Stimulated activated CD8-positive, alpha-beta memory T cell treated with anti-CD3 and anti-CD28 coated beads, Interleukin-7, amount 100 ng/mL, for 24 hours (primary cell): ENCODE data around the gene METTL22.

Experiments used
- DNase-seq: peaks from one replicate; pipeline ENCODE4 v3.0.0-alpha.2; 2020; ENCODE audit warnings: low read depth

The METTL22 gene

DNA sequence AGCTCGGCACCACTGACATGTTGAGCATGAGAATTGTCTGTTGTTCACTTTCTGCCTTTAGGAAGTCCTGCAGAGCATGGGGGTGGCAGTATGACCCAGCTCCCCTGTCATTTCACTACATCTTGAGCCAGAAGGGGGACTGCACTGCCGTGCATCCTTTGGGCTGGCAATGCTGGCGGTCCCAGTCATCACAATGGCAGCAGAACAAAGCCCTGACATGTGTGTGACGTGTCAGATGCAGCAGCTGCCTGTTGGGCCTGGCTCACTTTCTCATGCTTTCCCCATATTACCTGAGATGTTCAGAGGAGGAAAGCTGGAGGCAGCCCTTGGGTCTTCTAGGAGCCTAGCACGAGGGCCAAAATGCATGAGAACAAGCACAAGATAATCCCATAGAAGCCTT lies 46.6 kb downstream of the METTL22 start:
- no peak for DNase-seq

DNA sequence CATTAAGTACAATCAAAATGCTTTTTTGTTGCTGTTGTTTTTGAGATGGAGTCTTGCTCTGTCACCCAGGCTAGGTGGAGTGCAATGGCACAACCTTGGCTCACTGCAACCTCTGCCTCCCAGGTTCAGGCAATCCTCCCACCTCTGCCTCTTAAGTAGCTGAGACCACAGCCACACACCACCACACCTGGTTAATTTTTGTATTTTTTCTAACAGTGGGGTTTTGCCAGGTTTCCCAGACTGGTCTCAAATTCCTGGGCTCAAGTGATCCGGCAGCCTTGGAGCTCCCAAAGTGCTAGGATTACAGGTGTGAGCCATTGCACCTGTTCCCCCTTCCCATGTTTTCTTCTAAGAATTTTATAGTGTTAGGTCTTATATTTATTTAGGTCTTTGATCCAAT lies 48.0 kb downstream of the METTL22 start:
- no peak for DNase-seq

- no peak for DNase-seq
Measured at GRCh38 chr16:8670014-8670560, 48.6 kb downstream of the METTL22 start.

GRCh38 chr16:8673611-8674412 lies 52.3 kb downstream of the METTL22 start:
- DNase-seq: no peak

DNA sequence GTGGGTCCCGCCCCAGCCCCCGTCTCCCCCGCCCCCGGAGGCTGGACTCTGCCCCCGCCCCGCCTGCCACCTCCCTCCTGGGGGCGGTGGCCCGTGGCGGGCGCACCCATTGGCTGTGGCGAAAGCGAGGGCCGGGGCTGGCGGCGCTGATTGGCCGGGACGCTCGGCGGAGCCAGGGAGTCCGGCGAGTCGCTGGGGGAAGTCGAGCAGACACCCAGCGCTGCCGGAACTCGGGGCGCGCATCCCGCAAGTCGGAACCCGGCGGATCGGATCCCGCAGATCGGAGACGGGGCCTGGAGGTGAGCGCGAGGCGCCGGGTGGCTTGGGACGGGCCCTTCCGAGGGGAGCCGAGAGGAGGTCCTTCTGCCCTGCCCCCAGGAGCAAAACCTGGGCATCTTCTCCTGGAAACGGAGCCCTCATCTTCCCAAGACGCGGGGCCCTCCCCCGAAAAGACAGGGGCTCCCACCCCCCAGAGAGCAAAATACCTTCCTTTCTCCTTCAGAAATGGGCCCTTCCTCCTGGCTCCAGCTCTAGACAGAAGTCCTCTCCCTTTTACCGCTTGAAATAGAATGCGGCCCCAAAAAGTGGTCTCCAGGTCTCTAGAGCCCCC lies 53.0 kb downstream of the METTL22 start, which contains the start of gene ABAT:
TSS of gene ABAT (plus strand) at position 205 of the 610 bp plus-strand sequence. CDS start 61,123 bp downstream, outside the sequence.
- peak; percentile 71 for DNase-seq

GRCh38 chr16:8675183-8676159 lies 54.0 kb downstream of the METTL22 start:
- DNase-seq: no peak

DNA sequence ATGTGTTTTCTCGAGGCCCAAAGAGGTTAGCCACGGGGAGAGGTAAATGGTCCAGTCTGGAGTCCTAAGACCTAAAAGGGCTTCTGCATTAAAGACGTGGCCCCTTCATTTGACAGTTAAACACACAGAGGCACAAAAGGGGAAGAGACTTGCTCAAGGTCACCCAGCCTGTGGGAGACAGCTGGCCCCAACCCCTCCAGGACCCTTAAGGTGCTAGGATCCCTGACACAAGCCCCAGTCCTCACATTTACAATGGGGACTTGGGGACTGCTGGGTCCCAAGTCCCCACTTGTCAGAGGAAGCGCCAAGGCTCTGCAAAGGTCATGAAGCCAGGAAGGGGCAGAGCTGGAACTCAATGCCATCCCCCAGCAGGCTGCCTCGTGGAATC lies 54.7 kb downstream of the METTL22 start:
- no peak for DNase-seq

- DNase-seq: no peak
Measured at GRCh38 chr16:8676737-8677375, 55.4 kb downstream of the METTL22 start.

DNA sequence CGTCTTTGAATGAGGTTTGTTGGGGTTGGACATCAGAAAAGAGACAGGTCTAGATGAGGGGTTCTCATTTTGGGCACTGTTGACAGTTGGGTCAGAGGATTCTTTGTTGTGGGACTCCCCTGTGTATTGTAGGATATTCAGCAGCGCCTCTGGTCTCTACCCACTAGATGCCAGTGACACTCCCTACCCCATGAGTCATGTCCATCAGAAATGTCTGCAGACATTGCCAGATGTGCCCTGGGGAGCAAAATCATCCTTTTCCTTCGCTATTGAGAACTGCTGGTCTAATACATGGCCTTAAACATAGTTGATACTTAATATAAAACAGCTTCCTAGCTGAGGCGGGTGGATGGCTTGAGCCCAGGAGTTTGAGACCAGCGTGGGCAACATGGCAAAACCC lies 56.0 kb downstream of the METTL22 start:
- no peak for DNase-seq

GRCh38 chr16:8678068-8678927 lies 56.8 kb downstream of the METTL22 start:
- no peak for DNase-seq

- no peak for DNase-seq
Measured at GRCh38 chr16:8679151-8679550, 57.7 kb downstream of the METTL22 start.

DNA sequence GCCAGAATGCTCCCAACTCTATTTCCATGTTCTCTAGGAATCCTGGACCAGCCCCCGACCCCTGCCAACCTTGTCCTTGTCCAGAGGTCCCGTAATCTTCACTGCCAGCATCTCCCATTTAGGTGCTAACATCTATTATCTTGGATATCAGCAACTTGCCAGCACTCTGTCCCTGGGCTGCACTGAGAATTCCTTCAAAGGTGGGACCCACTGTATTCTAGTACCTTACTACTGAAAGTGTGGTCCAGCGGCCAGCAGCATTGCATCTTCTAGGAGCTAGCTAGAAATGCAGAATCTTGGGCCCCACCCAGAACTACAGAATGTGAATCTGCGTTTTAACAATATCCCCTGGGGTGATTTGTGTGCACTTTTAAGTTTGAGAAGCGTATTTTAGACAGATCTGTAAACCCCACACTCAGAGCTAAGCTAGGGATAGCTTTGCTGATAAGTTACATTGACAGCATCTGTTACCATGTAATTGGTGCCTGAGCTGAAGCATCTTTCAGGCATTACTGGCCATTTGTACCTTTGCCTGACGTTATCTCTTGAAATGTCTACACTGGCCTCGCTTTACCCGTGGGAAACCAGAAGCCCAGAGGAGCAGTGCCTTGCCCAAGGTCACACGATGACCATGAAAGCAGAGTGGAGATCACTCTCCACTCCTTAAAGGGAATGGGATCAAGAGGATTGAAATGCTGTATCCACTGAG lies 61.2 kb downstream of the METTL22 start:
- no peak for DNase-seq

DNA sequence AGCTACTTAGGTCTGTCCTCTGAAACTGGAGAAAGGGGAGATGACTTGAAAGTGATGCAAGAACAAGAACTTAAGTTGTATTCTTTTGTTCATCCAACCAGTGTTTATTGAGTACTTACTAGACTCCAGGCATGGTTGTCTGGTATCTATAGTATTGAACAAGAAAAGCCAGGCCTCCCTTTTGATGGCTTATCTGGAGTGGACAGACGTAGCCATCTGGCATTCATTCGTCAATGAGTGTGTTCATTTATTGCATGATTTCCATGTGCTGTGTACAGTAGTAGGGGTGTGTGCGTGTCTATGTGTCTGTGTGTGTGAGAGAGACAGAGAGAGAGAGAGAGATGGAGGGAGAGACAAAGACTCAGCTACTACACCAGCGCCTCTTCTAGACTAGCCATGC lies 62.1 kb downstream of the METTL22 start:
- DNase-seq: no peak

- no peak for DNase-seq
Measured at GRCh38 chr16:8685617-8686016, 64.1 kb downstream of the METTL22 start.

DNA sequence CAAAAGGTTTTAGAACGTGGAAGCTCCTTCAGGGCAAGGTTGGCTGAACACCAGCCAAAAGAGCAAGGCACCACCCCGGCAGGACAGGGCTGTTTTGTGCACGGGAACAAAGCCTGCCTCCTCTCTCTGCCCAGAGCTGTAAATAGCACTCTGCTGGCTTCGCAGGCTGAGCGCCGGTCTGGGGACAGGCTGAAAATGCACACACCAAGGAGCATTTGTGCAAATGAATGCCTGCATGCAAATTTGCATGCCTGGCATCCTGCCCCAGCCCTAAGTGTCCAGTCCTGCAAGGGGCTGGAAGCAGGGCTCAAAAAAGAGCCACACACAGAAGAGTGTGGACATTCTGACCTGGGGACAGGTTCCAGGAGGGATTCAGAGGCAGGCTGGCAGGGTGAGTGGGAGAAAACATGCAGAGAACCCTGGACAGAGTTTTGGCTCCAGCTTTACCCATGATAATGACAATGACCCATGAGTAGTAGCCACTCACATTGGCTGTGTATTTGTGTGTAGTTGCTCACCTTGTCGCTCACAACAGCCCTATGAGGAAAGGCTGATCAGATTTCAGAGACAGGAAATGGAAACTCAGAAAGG lies 64.6 kb downstream of the METTL22 start:
- no peak for DNase-seq

GRCh38 chr16:8686879-8687278 lies 65.4 kb downstream of the METTL22 start:
- no peak for DNase-seq

GRCh38 chr16:8689686-8690085 lies 68.2 kb downstream of the METTL22 start:
- DNase-seq: no peak

DNA sequence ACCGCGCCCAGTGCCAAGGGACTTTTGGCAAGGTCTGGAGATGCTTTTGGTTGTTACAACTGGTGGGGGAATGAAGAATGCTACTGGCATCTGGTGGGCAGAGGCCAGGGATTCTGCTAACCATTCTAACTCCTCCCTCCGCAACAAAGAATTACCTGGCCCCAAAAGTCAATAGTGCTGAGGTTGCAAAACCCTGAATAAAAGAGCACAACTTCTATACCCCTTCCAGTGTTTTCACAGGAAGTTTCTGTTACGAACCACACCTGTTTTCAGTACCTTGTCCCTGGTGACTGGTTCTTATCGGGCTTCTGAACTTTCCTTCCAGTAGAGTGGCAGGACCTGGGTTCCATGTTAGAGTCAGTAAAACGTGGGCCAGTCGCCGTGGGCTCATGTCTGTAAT lies 70.2 kb downstream of the METTL22 start:
- no peak for DNase-seq
